Ishikawa (cell line): ENCODE measurements around the gene NEK1.

ENCODE experiments used
- EP300 ChIP-seq: IDR thresholded peaks from 2 replicates; pipeline ENCODE4 v1.6.1; 2012; ENCODE audit warnings: borderline replicate concordance
- RAD21 ChIP-seq: IDR thresholded peaks from 2 replicates; pipeline ENCODE4 v1.6.1; 2012; ENCODE audit warnings: low read depth
- TF ChIP-seq, protein P1 (sequence below): IDR thresholded peaks from 2 replicates; pipeline ENCODE4 v1.6.1; 2012; ENCODE audit warnings: low read depth, mild to moderate bottlenecking
- TF ChIP-seq, protein P2 (sequence below): IDR thresholded peaks from 2 replicates; pipeline ENCODE4 v1.6.1; 2012

- no peak for TF ChIP-seq EP300
- no peak for TF ChIP-seq RAD21
- TF ChIP-seq, protein P1, sequence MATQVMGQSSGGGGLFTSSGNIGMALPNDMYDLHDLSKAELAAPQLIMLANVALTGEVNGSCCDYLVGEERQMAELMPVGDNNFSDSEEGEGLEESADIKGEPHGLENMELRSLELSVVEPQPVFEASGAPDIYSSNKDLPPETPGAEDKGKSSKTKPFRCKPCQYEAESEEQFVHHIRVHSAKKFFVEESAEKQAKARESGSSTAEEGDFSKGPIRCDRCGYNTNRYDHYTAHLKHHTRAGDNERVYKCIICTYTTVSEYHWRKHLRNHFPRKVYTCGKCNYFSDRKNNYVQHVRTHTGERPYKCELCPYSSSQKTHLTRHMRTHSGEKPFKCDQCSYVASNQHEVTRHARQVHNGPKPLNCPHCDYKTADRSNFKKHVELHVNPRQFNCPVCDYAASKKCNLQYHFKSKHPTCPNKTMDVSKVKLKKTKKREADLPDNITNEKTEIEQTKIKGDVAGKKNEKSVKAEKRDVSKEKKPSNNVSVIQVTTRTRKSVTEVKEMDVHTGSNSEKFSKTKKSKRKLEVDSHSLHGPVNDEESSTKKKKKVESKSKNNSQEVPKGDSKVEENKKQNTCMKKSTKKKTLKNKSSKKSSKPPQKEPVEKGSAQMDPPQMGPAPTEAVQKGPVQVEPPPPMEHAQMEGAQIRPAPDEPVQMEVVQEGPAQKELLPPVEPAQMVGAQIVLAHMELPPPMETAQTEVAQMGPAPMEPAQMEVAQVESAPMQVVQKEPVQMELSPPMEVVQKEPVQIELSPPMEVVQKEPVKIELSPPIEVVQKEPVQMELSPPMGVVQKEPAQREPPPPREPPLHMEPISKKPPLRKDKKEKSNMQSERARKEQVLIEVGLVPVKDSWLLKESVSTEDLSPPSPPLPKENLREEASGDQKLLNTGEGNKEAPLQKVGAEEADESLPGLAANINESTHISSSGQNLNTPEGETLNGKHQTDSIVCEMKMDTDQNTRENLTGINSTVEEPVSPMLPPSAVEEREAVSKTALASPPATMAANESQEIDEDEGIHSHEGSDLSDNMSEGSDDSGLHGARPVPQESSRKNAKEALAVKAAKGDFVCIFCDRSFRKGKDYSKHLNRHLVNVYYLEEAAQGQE: no peak
- TF ChIP-seq, protein P2, sequence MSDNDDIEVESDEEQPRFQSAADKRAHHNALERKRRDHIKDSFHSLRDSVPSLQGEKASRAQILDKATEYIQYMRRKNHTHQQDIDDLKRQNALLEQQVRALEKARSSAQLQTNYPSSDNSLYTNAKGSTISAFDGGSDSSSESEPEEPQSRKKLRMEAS: no peak
Measured at GRCh38 chr4:169657470-169658107, 45.2 kb upstream of the NEK1 start.
